KBM-7 (cell line): ENCODE results near the gene ITGA5.

Source experiments
- DNase-seq: peaks from one replicate; pipeline ENCODE4 v3.0.0-alpha.2; 2015
- in situ Hi-C: fragments of 300-500 bp; cut with MboI; formaldehyde crosslinking; loops from 2 replicates; pipeline ENCODE4 v1.14.3; 2020; ENCODE audit warnings: low sequenced_read_pairs, low pct_unique_long_range_greater_than_20kb, mixed read lengths

ITGA5 gene

GRCh38 chr12:54378796-54379397 lies 40.2 kb downstream of the ITGA5 start:
- DNase-seq = no peak
- in situ Hi-C loops = no loop called here

GRCh38 chr12:54377797-54378515 lies 41.1 kb downstream of the ITGA5 start:
- in situ Hi-C loops = no loop called here
- no peak for DNase-seq

- no peak for DNase-seq
- in situ Hi-C loops = no loop called here
Measured at GRCh38 chr12:54377007-54377406, 42.1 kb downstream of the ITGA5 start.

DNA sequence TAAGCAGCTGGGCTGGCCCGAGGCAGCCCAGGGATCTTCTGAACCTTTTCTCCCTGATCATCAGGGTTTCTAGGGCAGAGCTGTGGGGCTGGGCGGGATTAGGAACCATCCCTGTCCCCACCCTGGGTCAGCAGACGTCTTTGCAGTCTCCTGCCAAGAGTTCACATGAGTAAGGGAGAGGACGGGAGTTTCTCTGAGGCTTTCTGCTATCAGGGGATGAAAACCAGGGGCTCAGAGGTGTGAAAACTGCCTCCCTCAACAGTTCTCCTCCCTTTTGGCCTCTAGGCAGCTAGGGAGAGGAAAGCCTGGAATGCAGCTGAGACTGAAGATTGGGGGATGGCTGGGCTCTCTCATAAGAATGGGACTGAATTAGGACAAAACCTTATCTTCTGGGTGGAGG lies 42.5 kb downstream of the ITGA5 start:
- in situ Hi-C loops = no loop called here

GRCh38 chr12:54375259-54375579 lies 43.8 kb downstream of the ITGA5 start:
- no peak for DNase-seq
- in situ Hi-C loops = no loop called here

More for the DNA sequence above, 42.5 kb downstream of the ITGA5 start:
- DNase-seq = no peak

DNA sequence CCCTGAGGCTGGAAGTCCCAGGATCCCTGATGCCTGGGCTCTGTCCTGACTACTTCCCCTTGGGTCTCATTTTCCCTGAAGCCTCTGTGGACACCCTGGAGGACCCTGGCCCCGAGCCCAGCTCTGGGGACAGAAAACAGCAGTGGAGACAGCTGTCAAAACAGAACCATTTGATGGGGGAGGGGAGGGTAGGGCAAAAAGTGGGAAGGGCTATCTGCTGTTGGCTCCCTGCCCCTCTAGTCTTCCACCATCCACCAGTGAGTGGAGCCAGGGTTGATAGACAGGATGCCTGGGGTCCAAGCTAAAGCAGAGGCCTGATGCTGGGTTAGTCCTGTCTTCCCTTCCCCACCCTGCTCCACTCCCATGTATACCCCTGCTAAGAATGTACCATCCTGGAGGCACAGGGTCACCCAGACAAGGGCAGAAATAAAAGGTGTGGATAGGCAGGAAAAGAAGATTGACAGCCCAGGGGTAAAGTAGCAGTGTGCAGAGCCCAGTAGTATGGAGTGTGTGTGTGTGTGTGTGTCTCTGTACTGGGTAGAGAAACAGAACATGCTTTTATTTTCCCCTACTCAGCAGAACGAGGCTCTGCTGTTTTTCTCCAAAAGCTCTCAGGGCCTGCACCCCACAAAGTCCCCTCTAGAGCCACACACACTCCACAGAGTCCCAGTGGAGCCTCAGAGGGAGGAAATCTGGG lies 44.4 kb downstream of the ITGA5 start:
- no peak for DNase-seq
- in situ Hi-C loops = no loop called here

DNA sequence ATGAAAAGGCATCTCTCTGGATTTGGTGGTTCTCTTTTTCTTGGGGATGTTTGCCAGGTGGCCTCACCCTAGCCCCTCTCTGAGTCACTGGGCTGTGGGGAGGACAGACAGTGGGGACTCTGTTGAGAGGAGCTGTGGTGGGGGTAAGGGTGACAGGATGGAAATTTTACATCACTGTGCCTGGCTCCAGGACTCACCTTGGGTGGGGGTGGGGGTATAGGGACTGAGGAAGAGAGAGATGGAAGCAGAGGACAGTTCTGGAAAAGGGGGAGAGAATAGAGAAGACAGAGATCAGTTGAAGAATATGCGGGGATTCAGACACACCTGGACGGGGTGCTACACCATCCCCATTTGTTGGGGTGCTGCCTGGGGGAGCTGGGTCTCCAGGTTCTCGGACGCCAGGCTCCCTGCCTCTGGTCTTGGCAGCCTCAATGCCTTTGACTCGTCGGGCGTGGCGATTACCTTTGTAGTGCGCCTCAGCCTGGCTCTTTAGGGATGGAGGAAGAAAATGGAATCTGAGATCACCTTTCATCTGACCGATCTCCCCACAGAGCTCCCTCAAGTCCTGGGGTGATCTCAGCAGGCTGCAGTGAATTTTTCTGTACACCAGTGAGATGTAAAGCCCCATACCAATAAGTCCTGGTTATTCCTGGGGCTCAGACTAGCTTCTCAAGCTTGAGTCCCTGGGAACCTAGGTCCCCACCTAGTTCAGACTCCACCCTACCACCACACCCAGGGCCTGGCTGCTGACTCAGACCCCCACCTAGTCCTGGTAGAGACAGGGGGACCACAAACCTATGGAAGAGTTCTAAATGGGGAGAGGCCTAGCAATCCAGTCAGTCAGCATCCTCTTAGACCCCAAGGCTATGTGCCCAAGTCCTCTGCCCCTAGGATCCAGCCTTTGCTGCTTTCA lies 45.2 kb downstream of the ITGA5 start:
- in situ Hi-C loops = no loop called here
- DNase-seq = no peak

GRCh38 chr12:54372113-54372806 lies 46.8 kb downstream of the ITGA5 start:
- in situ Hi-C loops = no loop called here
- DNase-seq = no peak

GRCh38 chr12:54371328-54372112 lies 47.5 kb downstream of the ITGA5 start:
- no peak for DNase-seq
- in situ Hi-C loops = no loop called here

DNA sequence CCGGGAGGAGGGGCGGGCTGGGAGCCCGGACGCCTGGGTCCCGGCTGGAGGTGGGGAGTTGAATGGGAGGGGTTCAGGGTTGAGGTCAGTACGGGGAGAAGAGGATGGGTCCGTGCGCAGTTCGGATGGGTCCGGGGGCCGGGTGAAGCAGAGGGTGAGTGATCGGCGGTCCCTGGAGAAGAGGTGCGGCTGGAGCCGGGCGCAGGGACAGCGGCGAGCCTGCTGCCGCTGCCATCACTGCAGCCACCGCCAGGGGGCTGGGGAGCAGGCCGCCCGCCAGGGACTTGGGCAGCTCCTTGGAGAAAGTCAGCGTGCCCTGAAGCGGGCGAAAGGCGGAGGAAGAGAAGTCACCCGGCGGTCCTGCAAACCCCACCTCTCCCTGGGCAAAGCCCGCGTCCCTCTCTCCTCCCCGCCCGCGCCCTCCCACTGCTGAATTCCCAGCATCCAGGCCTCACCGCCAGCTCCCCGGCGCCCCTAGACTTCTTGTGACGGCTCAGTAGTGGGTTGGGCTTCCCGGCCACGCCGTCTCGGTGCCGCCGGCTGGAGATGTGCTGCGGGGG lies 48.8 kb downstream of the ITGA5 start:
- in situ Hi-C loops = no loop called here
- DNase-seq = no peak

GRCh38 chr12:54369597-54370131 lies 49.4 kb downstream of the ITGA5 start:
- in situ Hi-C loops = no loop called here
- no peak for DNase-seq

- in situ Hi-C loops = no loop called here
- peak; percentile 92 for DNase-seq
Measured at GRCh38 chr12:54368709-54369596, 50.1 kb downstream of the ITGA5 start.

- in situ Hi-C loops = no loop called here
- no peak for DNase-seq
Measured at GRCh38 chr12:54368025-54368708, 50.9 kb downstream of the ITGA5 start.

GRCh38 chr12:54364413-54364812 lies 54.7 kb downstream of the ITGA5 start, which contains the start of gene GPR84:
Gene GPR84 (minus strand): TSS chr12:54364486. CDS start chr12:54363851, 635 bp downstream.
- peak; percentile 69 for DNase-seq
- in situ Hi-C loops = no loop called here

DNA sequence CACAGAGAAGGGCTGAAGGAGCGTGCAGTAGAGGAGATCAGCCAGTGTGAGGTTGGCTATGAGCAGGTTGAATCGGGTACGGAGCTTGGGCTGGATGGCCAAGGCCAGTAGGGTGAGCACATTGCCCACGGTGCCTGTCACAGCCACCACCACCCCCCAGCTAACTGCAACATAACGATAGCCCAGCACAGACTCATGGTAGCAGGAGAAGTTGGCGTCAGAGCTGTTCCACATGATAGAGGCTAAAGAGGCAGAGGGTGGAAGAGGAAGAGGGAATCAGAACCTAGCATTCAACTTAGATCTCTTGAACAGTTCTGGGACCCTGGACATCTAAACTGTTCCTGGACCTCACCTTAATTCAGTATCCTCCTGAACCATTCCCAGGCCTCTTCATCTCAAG lies 55.4 kb downstream of the ITGA5 start:
- in situ Hi-C loops = no loop called here
- DNase-seq = no peak

DNA sequence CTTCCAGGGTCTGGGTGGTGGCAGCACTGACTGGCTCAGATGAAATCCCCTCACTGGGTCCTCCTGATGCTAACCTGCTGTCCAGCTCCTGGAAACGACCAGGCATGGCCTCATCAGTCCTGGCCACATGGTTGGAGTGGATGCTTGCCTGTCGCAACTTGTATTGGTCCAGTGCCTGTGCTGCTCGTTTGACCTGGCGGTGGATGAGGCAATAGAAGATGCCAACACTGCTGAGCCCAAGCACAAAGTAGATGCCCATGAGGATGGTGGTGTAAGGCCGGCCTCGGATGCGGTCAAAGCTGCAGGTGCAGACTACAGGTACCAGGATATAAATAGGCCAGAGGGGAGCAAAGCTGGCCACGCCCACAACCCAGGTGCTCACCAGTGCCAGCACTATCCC lies 56.0 kb downstream of the ITGA5 start:
- in situ Hi-C loops = no loop called here
- DNase-seq = no peak
